Mesothelial cell of epicardium (in vitro differentiated cells): ENCODE data around the gene C8A. TPM values are rescaled to one million over a fixed set of nuclear protein-coding genes. Genes with fewer than 3 reads are reported as not detected.

Source experiments
- DNase-seq, 2 experiments: peaks; one replicate each; pipeline ENCODE4 v3.0.0; 2021; ENCODE audit warnings: low spot score in 2 of 2; ENCODE audit not compliant: unreplicated experiment in 2 of 2
- H3K27ac Mint-ChIP-seq: 2 replicates; pipeline ENCODE4 v1.8.0; 2021; ENCODE audit warnings: mixed read lengths
- H3K27me3 Mint-ChIP-seq: 2 replicates; pipeline ENCODE4 v1.8.0; 2021; ENCODE audit warnings: low read depth, mixed read lengths
- H3K36me3 Mint-ChIP-seq: 2 replicates; pipeline ENCODE4 v1.8.0; 2021; ENCODE audit warnings: mixed read lengths
- H3K4me1 Mint-ChIP-seq: 2 replicates; pipeline ENCODE4 v1.8.0; 2021; ENCODE audit warnings: mixed read lengths
- H3K4me3 Mint-ChIP-seq: 2 replicates; pipeline ENCODE4 v1.8.0; 2021; ENCODE audit warnings: mild to moderate bottlenecking, moderate library complexity, mixed read lengths
- H3K9me3 Mint-ChIP-seq: 2 replicates; pipeline ENCODE4 v1.8.0; 2021; ENCODE audit warnings: mixed read lengths
- CTCF ChIP-seq: fragments of 200-600 bp; sonication (generic); IDR thresholded peaks from one replicate; pipeline ENCODE4 v1.5.0; 2021; ENCODE audit warnings: antibody characterized with exemption; ENCODE audit not compliant: unreplicated experiment
- total RNA-seq: library from RNA; stranded (reverse); gene quantifications from 3 replicates; pipeline ENCODE4 v1.2.1, GENCODE V29; 2021

C8A gene
- total RNA-seq, 1 donor from 2014 or later = not detected

- Mint-ChIP-seq H3K27ac (no peak overlapping the region), H3K4me1 (no peaks in the 10 kb centered on the region), H3K9me3 (no peaks in the 10 kb centered on the region), H3K27me3 (peaks cover 14% of the 10 kb centered on the region), H3K4me3 (no peak overlapping the region), H3K36me3 (no peaks in the 10 kb centered on the region)
- TF ChIP-seq CTCF = no peak
- DNase-seq = no peak
Measured at GRCh38 chr1:56890229-56890628, 35.6 kb downstream of the C8A start.

- no peak for DNase-seq
- Mint-ChIP-seq H3K27ac (no peak overlapping the region), H3K27me3 (peaks cover 19% of the 10 kb centered on the region), H3K4me1 (no peaks in the 10 kb centered on the region), H3K9me3 (no peaks in the 10 kb centered on the region), H3K36me3 (no peaks in the 10 kb centered on the region), H3K4me3 (no peak overlapping the region)
- no peak for TF ChIP-seq CTCF
Measured at GRCh38 chr1:56894014-56894413, 39.4 kb downstream of the C8A start.

- Mint-ChIP-seq H3K9me3 (no peaks in the 10 kb centered on the region), H3K36me3 (no peaks in the 10 kb centered on the region), H3K27ac (no peak overlapping the region), H3K27me3 (peaks cover 39% of the 10 kb centered on the region), H3K4me1 (no peaks in the 10 kb centered on the region), H3K4me3 (no peak overlapping the region)
- no peak for TF ChIP-seq CTCF
- DNase-seq = no peak
Measured at GRCh38 chr1:56897150-56898004, 42.8 kb downstream of the C8A start.

- H3K36me3 Mint-ChIP-seq = no peaks in the 10 kb centered on the region
- H3K4me3 Mint-ChIP-seq = no peak overlapping the region
- no peak for DNase-seq
- H3K9me3 Mint-ChIP-seq = no peaks in the 10 kb centered on the region
- H3K27me3 Mint-ChIP-seq = peaks cover 43% of the 10 kb centered on the region
- no peak overlapping the region for H3K27ac Mint-ChIP-seq
- TF ChIP-seq CTCF = no peak
- H3K4me1 Mint-ChIP-seq = no peaks in the 10 kb centered on the region
Measured at GRCh38 chr1:56898005-56898373, 43.4 kb downstream of the C8A start.

GRCh38 chr1:56898879-56899278 is 44.3 kb downstream of the C8A start:
- DNase-seq = no peak
- Mint-ChIP-seq H3K4me3 (no peak overlapping the region), H3K27ac (no peak overlapping the region), H3K27me3 (peaks cover 44% of the 10 kb centered on the region), H3K4me1 (no peaks in the 10 kb centered on the region), H3K9me3 (no peaks in the 10 kb centered on the region), H3K36me3 (no peaks in the 10 kb centered on the region)
- TF ChIP-seq CTCF = no peak

GRCh38 chr1:56901716-56902115 is 47.1 kb downstream of the C8A start:
- TF ChIP-seq CTCF = no peak
- no peaks in the 10 kb centered on the region for H3K9me3 Mint-ChIP-seq
- no peak overlapping the region for H3K4me3 Mint-ChIP-seq
- no peak overlapping the region for H3K27ac Mint-ChIP-seq
- DNase-seq = no peak
- H3K36me3 Mint-ChIP-seq = no peaks in the 10 kb centered on the region
- H3K4me1 Mint-ChIP-seq = peaks cover 4% of the 10 kb centered on the region
- peaks cover 44% of the 10 kb centered on the region for H3K27me3 Mint-ChIP-seq
